Measurements from ENCODE around the gene ELOVL2. TPM values are rescaled to one million over a fixed set of nuclear protein-coding genes. Genes with fewer than 3 reads are reported as not detected.
"Not testable (repeated sequence)": the region's sequence is repeated elsewhere in the genome, so short reads cannot be mapped to it uniquely, and the experiment has no call there.

Gene ELOVL2
- total RNA-seq, 1 experiment from 2014 or later, result 3.3 TPM

- DNase-seq (ENCODE audit: low read depth), result not testable (repeated sequence)
Measured at GRCh38 chr6:10984959-10985358, 59.1 kb downstream of the ELOVL2 start.

DNA sequence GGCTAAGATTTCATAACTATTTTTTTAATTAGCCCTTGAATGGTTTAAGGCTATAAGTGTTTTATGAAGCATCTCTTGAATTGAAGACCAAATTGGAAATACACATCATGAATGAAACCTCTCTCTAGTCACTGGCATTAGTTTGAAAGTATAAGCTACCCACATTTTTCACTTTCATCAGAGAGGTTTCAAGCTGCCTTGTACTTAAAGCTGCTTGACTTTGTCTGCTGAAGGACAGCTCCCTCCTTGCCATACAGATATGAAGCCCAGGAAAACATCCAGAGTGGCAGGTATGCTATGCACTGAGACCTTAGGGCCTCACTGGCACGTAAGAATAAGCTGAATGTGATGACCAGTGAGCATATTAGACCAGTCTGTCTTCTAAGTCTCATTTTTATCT is 62.7 kb downstream of the ELOVL2 start:
- no peak for DNase-seq (ENCODE audit: low read depth)

- no peak for DNase-seq (ENCODE audit: low read depth)
Measured at GRCh38 chr6:10979603-10980002, 64.5 kb downstream of the ELOVL2 start.

- DNase-seq (ENCODE audit: low read depth), result no peak
Measured at GRCh38 chr6:10977231-10977968, 66.7 kb downstream of the ELOVL2 start.

- DNase-seq (ENCODE audit: low read depth), result no peak
Measured at GRCh38 chr6:10976571-10976970, 67.5 kb downstream of the ELOVL2 start.

DNA sequence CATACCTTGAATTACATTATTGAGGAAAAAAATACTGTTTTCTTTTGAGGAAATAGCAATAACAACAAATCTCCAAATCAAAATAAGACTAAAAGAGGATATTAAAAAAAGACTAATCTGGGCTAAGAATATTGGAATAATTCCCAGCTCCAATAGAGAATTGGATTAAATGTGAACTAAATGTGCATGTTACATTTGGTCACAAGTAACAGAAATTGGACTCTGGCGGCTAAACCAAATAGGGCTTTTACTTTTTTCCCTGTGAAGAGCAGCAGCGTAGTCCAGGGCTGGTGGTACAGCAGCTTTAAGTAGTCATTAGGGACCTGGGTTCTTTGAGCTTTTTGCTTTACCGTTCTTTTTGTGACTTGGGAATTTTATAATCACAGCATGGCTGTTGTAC is 71.9 kb downstream of the ELOVL2 start:
- DNase-seq (ENCODE audit: low read depth), result no peak

DNA sequence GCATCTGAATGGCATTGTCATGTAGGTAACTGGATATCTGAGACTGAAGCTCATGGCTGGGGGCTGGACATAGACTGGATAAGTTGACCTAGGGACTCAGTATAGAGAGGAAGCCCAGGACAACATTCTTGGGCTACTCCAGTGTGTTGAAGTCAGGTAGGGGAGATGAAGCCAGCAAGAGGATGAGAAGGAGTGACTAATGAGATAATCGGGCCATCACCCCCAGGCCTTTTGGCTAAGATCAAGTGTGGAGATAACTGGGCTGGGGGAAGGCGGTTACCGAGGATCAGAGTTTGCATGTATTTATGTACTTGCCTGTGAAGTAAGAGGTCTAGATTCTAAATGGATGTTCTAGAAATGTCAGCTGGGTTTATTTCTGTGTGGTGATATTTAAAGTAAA is 73.4 kb downstream of the ELOVL2 start:
- no peak for DNase-seq (ENCODE audit: low read depth)

DNA sequence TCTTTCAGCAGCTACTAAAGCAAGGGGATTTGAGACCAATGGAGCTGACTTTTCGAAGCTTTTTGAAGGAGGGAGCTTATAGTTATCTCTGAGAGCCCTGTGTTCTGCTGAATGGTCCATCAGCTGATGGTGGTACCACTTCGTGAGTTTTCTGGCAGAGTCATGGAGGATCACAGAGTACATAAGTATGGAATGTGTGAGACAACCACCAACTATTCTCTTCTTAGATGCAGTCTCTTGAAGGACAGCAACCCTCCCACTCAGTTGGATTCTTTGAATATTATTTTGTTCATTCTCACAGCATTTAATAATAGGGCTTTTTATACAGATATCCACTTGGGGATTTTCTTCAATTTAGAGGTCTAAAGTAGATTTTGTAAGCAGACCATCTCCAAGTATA is 75.3 kb downstream of the ELOVL2 start:
- DNase-seq (ENCODE audit: low read depth), result no peak

DNA sequence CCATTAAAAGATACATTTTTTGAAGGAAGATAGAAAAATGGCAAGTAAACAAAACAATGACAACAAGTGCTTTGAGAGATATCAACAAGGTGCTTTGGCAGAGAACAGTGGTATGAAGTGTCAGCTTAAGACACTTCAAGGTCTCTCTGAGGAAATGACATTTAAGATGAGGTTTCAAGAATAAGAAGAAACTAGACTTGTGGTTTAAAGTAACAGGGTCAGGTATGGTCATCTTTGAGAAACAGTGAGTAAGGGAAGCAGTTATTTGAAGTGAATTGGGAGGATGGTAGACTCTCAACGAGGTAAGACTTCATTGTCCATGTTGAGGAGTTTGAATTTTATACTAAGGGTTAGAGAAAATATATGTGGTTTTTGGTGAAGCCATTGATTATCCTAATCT is 79.4 kb downstream of the ELOVL2 start:
- no peak for DNase-seq (ENCODE audit: low read depth)

- no peak for DNase-seq (ENCODE audit: low read depth)
Measured at GRCh38 chr6:10963113-10963512, 81.0 kb downstream of the ELOVL2 start.

DNA sequence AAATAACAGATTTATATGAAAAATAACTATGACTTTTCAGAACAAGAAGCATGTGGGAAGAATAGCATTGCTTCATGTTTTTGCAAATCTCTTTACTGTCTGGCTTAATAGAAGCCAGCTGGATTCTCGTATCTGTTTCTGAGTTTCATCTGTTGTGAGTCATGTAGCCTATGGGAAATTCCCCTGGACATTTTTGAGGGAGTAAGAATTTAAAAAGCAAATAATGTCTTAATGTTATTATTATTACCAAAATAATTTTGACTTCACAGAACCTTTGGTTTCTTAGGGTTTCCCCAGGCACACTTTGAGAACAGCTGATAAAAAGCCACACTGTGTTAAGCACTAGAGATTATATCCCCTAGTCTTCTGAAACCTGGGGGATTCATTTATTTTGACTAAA is 81.4 kb downstream of the ELOVL2 start:
- no peak for DNase-seq (ENCODE audit: low read depth)

GRCh38 chr6:10961837-10962236 is 82.3 kb downstream of the ELOVL2 start:
- DNase-seq (ENCODE audit: low read depth), result no peak

DNA sequence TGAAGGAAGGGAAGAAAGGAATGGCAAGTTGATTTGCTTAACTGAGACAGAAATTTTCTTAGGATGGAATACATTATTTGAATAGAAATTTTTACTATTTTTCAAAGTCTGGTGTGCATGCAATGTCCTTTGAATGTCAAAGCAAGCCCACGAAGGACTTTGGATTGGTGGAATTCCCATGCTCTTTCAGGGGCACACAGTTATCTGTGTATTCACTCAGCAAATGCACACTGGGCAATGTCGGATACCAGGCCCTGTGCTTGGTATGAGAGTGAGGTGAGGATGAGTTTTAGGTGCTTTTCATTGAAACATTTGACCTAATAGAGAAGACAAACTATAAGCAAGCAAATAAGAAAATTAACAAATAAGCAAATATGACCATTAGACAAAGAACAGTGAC is 83.9 kb downstream of the ELOVL2 start:
- DNase-seq (ENCODE audit: low read depth), result no peak

DNA sequence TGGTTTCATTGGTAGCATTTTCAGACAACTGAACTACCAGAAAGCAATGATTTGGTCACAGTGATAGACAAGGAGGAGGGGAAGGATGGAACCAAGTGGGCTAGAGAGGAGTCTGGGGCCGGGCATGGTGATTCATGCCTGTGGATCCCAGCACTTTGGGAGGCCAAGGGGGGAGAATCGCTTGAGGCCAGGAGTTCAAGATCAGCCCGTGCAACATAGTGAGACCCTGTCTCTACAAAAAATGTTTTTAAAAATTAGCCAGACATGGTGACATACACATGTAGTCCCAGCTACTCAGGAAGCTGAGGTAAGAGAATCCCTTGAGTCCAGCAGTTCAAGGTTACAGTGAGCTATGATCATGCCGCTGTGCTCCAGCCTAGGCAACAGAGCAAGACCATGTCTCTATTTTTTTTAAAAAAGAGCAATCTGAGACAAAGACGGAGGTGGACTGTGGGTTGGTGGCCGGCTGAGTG is 86.7 kb downstream of the ELOVL2 start:
- no peak for DNase-seq (ENCODE audit: low read depth)

DNA sequence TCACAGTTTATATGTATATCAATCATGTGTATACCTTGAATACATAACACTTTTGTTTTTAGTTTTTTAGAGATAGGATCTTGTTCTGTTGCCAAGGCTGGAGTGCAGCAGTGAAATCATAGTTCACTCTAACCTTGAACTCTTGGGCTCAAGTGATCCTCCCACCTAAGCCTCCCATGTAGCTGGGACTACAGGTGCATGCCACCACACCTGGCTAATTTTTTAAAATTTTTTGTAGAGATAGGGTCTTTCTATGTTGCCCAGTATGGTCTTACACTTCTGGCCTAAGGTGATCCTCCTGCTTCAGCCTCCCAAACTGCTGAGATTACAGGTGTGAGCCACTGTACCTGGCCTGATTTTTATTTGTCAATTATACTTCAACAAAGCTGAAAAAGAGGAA is 87.3 kb downstream of the ELOVL2 start:
- no peak for DNase-seq (ENCODE audit: low read depth)

DNA sequence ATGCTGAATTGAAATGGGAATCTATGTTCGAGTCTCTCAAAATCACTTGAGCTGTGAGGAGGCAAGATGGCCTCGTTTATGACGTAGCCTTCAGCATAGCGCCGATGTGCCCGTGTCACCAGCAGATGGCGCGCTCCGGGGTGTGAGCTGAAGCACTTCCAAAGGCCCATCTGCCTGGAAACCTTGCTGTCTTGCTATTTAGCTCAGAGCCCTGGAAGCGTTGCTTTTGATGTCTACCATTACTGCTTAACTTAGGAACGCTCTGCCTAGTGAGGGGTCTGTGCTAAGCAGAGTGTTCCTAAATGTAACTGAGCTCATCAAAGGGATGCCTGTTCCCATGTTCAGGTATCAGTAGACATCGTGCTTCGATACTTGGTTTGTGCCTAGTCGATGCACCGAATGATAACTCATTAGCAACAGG is 89.5 kb downstream of the ELOVL2 start:
- peak; percentile 76 for DNase-seq (ENCODE audit: low read depth)

DNA sequence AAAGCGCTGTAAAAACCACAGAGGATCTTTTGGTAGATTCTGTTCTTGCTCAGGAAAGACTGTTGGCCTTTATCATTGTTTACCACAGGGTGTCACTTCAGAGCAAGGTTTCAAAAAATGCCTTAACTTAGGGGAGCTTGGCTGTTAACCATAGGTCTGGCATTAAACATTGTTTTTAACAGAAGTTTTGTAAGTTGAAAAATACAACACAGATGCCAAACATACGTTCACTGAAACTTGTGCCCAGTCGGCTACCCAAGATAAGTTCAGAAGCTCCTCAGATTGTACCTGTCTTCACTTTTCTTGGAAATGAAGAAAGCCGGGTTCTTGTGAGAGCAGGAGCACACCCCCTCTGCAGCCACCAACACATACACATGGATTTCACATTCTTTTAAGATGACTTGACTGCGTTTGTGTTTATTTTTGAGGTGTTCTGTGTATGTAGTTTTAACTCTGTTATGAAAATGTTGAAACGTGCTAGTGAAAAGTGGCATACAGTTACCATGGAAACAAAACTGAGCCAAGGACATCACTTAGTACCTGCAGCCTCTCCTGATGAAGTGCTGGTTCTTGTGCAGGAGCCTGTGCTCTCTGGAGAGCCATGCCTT is 92.3 kb downstream of the ELOVL2 start:
- DNase-seq (ENCODE audit: low read depth), result peak; percentile 58

DNA sequence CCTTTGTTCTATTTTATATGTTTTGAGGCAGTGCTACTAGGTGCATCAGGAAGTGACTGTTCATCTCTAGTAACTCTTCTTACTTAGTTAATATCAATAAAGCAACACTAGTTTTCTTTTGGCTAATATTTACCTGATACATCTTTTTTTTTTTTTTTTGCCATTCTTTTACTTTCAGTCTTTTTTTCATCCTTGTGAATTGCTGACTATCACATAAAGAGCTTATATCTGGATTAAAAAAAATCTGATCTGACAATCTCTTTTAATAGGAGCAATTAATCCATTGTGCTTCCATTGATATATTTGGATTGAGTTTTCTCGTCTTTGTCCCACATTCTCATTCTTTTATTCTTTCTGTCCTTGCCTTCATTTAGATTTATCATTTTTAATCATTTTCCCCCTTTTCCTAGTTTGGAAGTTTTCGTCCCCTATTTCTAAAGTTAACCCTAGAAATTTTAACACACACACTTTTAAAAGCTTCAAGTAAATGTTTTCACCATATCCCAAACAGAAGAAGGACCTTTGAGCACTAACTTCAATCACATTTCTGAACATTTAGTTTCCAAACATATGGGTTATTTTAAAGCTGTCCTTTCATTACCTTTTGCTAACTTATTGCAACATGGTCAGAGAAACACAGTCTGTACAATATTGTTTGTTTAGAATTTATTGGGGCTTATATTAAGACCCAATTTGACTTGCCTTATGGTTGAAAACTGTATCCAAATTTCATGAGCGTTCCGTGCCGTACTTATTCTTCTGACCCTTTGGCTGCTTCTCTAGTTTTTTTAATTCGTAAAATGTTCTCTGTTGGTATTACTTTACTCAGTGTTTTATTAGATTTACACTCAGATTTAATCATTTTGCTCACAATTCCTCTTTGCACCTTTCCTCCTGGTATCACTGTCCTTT is 94.3 kb downstream of the ELOVL2 start:
- no peak for DNase-seq (ENCODE audit: low read depth)

DNA sequence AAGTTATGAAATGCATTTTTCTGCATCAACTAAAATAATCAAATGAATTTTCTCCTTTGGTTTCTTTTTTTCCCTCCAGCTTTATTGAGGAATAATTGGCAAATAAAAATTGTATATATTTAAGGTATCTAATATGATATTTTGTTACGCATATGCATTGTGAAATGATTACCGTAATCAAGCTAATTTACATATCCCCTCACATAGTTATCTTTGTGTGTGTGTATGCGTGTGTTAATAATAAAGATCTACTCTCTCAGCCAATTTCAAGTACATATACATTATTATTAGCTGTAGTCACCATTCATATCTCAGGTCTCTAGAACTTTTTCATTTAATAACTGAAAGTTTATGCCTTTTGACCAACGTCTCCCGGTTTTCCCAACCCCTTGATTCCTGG is 96.1 kb downstream of the ELOVL2 start:
- no peak for DNase-seq (ENCODE audit: low read depth)

- DNase-seq (ENCODE audit: low read depth), result no peak
Measured at GRCh38 chr6:10945845-10946244, 98.3 kb downstream of the ELOVL2 start.

- no peak for DNase-seq (ENCODE audit: low read depth)
Measured at GRCh38 chr6:10939840-10940239, 104.3 kb downstream of the ELOVL2 start.

- no peak for DNase-seq (ENCODE audit: low read depth)
Measured at GRCh38 chr6:10933126-10933525, 111.0 kb downstream of the ELOVL2 start.

Data from HT1080 (cell line).